Activated CD8-positive, alpha-beta memory T cell treated with anti-CD3 and anti-CD28 coated beads for 48 hours (primary cell): Measurements from ENCODE around the gene TEX2.

Source experiments
- DNase-seq, 3 experiments: peaks; one replicate each; pipeline ENCODE4 v3.0.0-alpha.2; 2020; ENCODE audit warnings: low read depth in 2 of 3, low spot score in 2 of 3

Gene TEX2

DNA sequence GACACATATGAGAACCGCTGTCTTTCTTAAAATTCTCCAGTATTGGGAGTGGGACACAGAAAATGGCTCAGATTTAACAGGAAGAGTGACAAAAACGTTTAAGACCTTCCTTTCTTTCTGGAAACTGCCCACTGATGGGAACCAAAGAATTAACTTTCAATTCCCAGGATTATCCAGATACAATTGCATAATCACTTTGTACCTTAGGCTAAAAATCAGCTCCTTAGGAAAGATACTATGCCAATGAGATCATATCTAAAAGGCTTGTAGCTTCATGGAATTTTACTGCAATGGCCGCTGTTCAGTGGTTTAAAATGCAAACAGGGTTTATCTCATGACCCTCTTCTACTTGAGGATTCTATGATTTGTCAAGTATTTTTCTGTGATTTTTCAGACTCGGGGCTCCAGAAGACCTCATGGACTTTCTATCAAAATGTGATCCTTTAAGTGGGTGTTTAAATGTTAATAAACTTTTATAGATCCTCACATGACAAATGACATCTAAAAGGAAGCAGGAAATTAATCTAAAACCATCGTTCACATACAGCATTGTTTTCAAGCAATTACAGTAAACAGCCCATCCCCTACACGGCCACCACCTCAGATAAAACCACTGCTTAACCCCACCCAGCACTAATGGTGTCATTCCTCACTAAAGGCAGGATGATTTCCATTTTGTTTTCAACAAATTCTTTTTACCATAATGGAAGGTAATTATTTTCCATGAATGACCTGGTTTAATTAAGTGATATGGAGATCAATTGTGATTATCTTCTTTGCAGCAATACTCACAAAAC is 101.5 kb downstream of the TEX2 start:
- no peak for DNase-seq

DNA sequence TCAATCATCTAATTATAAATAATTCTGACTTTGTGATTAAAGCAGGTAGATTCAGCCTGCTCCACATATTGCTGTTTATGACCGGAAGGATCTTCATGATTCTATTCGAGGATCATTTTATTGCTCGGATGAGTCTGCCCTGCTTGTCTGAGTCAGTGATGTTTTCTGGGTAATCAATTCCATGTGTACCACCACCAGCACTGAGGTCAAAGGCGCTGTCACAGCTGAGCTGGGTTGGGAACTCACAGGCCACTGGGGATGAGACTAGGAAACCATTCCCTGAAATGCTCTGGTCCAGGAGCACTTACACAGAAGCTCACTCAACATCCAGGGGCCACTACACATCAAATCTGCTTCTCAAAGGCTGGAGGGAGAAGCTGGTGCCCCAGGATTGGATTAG is 102.7 kb downstream of the TEX2 start:
- no peak for DNase-seq

DNA sequence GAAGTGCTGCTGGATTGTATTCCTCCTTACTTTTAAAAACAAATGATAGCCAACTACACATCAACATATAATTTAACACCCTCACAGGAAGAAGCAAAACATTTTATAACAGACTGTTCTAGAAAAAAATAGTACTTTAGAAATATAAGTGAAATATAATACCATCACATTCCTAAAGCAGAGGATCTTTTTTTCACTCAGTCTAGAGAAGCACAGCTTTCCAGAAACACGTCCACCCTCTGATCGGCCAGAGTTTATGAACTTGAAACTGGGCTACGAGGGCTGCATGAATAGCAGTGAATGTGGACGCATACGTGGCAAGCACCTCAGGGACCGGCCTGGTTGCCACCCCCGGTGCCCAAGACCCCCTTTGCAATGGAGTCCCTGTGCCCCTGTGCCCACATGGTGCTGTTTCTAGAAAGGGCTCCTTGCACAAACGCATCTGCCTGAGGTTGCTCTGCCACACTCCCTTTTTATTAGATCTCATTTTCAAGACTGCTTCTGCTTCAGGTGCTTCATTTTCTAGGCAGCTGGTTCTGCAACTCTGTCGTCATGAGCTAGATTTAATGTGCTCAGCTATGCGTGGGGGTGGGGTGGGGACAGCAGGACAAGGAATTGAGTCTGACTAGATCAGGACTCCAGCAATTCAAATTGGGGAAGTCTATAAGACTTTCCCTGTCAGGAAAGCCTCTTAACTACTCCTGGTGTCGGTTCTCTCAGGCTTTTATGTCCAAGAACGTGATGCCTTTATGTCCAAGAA is 104.0 kb downstream of the TEX2 start:
- DNase-seq: no peak

DNA sequence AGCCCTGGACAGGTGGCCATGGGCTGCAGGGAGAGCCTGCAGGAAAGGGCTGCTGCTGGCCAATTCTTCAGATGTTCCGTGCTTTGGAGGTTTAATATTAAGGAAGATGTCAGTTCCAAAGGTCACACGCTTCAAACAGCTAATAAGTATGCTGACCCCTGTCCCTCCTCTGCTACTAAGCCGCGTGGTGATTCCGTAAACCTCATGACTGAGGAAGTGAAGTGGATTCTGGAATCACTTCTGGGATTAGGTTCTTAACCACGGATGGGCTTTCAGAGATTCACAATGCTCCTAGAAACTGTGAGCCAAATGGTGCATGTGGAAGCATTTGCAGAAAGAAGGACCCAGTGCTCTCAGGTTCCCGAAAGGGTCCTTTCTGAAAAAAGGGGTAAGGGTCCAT is 104.7 kb downstream of the TEX2 start:
- DNase-seq: no peak

DNA sequence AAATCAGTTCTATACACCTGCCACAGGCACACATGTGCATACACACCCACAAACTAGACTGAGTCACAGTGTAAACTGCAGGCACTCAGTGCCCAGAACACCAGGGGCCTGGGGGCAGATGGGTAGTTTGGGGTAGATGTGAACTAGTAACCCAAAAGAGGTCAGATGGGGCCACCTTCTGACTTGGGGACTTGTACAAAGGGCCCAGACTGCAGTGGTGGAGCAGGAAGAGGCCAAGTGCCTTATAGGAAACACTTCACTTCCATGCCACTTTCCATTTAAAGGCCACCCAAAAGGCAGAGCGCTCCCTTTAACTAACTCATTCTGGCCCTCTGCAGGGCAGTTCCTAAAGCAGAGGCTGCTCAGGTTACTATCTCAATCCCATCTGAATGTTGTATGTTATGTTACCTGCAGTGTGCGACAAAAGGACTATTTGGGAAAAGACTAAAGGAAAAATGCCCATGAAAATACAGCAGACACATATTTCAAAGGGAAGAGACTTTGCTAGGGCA is 105.3 kb downstream of the TEX2 start:
- no peak for DNase-seq

DNA sequence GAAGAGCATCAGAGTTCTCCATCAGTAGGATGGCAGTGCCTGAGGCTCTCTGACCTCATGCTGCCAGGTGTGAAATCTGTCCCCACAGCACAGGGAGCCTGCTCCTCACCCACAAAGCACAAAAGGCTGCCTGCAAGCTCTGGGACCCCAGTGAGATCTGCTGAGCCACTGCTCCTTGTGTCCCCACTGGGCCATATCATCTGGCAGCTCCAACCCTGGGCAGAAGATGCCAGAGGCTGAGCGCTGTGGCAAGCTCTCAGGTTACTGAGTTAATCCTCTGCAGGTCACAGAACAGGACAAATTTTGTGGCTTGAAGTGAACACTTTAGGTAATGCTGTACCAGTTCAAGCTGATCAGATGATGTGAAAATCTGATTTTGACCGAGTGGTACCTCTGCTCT is 106.4 kb downstream of the TEX2 start:
- DNase-seq: no peak

DNA sequence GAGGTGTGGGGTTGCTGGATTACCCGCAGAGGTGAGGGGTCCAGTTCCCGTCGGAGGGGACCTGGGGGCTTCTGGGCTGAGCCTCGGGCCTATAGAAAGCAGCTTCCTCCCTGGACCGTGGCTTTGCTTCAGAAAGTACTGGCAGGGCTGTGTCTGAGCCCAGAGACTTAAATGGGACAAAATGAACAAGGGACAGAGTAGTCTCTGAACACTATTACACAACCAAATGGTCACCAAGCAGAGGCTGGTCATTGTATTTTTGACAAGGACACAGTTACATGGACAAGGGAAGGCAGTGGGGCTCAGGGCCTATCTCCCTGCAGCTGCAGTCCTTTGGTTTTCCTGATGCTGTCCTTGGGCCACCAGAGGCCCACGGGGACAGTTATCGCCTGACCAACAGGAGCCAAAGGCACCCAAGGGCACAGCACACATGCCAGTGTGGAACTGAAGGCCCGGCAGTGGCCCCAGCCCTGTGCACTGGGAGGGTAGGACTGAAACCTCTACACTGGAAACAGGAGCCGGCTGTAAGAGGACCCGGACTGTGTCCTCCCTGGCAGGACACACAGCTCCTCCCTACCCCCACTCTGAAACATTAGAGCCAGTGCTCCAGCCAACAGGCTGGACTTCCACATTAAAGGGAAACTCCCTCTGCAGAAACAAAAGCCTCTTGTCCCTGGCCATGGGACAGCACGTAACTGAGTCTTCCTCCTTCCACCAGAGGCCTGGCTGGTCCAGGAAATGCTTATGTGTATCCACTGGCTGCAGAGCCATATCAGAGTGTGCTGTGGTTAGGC is 107.1 kb downstream of the TEX2 start:
- DNase-seq: no peak

DNA sequence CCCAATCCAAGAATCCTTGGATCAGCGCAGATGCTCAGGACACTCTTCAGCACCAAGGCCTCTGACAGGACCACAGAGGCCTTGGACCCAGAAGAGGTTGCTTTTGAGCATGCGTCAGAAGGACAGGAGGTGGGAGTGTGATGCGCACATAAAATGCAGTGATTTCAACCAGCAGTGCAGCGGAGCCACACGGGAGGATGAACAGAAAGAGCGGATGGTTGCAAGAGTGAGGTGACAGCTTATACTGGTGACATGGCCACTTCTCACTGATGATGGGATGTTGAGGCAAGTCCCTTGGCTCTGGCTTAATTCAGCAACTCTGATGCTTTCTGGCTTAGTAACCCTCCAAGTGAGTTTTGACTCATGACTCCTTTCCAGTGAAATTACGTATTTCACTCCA is 107.9 kb downstream of the TEX2 start:
- DNase-seq: no peak

DNA sequence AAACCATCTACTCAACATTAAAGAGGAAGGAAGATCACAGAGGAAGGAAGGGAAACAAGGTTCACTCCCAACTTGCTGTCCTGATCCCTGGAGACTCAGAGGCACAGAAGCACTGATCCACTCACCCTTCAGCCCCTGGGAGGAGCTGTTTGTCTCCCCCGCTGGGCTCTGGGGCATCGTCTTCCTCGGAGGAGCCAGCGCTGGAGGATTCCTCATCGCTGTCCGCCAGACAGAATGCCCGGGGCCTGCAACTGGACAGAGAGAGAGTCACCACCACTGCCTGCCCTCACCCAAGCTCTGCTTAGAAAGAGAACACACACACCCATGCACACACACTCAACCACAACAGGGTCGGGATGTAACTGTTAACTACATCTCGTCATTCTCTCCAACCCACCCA is 108.3 kb downstream of the TEX2 start:
- no peak for DNase-seq

DNA sequence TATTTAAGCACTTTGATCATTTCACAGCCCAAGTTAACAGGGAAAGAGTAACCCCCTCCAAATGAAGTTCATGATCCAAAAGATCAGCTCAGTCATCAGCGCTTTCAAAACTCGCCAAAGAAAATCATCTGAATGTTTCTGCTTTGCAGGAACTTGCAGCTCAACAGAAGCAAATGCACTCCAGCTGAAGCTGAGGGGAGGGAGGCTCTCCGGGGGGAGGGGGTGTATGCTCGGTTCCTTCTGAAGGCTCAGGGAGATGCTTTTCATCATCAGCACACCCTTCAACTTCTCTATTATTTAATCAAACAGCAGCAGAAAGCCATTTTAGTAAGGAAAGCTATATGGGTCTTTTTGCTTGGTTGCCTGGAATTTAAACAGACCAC is 108.8 kb downstream of the TEX2 start:
- no peak for DNase-seq

DNA sequence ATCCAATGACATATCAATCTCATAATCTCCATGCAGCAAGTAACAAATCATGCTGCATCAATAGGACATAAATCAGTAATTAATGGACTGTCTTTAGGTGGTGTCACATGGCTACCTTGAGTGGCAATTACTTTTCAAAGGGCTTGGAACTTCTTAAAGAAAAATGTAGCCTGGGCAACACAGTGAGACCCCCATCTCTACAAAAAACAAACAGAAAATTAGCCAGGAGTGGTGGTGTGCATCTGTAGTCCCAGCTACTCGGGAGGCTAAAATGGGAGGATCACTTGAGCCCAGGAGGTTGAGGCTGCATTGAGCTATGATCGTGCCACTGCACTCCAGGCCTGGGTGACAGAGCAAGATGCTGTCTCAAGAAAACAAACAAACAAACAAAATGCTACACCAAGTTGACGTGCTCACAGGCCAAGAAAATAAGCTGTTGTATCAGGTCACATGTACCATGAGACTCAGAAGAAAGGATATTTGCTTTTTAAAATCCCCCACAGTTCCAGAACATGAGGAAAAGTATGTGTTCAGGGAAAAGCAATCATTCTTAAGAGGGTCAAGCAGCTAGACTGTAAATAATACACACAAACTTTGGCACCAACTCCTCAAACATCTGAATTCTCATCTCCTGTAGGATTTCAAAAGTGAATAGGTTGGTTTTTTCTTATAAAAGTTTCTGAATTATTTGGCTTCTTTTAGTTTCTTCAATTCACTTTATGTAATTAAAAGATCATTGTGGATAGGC is 109.3 kb downstream of the TEX2 start:
- DNase-seq: no peak

DNA sequence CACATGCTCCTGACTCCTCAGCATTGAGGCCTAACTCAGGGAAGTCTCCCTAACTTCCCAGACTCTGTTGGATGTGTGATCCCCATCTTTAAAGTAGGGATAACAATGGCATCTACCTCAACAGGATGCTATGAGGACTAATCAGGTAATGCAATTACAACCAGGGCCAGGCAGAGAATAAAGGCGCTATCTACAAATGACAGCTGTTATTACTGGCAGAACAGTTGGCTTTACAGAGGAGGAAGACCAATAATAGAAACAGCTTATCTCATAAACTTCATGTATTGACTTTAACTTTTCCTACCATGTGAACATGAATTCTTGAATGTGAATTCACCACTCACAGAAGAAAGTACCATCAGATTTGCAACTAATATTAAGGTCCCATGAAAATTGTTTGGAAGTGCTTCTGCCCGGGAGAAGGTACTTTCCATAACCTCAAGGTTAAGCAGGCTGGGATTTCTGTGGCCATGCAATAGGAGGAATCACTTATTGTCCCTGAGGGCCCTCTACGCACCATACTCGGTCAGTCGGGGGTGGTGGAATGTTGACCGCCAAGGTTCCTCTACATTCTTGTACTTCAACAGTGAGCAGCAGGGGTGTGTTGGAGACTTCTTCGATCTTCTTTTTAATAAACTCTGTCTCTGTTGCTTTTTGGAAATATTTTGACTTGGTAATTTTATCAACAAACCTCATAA is 110.5 kb downstream of the TEX2 start:
- DNase-seq: no peak

DNA sequence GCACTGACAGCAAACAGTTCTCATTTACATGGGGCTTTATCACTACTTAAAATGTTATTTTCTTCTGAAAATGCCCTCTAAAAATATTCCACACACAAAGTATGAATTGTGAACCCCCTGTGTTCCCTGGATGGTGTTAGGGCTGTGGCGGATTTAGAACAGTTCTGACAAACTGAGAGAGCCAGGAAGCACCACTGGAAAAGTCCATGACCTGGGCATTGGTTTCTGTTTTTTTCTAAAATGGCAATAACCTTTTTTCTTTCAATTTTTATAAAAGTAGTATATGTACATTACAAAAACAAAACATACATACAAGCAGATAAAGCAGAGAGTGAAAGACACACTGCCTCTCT is 112.1 kb downstream of the TEX2 start:
- DNase-seq: no peak

DNA sequence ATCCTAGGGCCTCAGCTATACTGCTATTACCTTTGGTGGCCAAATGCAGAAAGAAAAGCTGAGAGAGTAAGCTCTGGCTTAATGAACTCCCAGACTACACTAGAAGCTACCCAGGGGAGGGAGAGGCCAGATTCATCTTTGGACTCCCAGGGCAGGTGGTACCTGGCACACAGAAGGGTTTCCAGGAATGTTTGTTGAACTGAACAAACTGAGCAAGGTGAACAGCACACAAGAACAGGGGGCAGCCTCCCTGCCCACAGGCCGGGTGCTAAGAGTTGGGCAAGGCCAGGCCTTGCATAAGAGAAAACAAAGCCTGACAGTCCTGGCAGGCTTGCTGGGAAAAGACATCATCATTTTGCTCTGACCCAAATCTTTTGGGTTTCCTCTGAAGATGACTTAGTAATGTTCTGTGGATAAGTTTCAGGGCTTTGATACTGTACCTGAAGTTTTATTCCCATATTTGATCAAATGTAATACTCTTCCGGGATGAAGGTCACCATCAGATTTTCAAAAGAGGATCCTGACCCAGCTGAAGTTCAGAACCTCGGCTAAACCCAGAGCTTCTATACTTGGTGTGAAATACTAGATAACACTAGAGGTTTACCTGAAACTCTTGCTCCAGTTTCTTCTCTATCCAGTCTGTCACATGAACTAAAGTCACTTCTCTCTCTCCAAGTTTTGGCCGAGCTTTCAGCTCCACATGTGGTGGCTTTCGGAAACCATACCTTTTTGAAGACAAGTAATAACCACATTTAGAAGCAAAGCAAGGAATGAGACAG is 112.6 kb downstream of the TEX2 start:
- DNase-seq: no peak

DNA sequence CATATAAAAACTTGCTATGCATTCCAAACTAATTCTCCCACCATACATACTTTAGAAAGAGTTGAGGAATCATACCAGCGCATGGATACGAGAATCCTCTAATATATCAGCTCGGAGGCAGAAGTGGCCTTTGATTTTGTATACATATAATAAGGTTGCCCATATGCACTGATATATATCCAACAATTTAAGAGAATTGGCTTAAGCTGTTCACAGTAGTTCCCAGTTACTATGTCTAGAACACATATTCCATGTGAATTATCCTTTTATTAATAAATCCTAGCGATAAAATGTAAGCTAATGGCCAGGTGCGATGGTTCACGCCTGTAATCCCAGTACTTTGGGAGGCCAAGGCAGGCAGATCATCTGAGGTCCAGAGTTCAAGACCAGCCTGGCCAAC is 113.9 kb downstream of the TEX2 start:
- no peak for DNase-seq

DNA sequence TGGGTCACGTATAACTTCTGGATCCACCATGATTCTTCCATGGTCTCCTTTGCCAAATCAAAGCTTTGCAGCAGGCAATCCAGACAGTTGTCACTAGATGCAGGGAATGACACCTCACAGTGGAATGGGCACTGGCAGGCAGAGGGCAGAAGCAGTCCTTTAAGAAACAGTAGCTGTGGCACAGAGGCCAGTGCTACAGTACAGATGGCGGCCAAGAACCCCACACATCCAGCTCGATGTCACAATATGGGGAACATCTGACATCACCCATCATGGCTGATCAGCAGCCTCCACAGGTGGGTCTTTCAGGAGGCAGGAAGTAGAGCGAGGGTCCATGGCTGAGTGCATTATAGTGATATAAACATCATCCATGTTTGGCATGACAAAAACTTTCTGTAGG is 114.4 kb downstream of the TEX2 start:
- no peak for DNase-seq

DNA sequence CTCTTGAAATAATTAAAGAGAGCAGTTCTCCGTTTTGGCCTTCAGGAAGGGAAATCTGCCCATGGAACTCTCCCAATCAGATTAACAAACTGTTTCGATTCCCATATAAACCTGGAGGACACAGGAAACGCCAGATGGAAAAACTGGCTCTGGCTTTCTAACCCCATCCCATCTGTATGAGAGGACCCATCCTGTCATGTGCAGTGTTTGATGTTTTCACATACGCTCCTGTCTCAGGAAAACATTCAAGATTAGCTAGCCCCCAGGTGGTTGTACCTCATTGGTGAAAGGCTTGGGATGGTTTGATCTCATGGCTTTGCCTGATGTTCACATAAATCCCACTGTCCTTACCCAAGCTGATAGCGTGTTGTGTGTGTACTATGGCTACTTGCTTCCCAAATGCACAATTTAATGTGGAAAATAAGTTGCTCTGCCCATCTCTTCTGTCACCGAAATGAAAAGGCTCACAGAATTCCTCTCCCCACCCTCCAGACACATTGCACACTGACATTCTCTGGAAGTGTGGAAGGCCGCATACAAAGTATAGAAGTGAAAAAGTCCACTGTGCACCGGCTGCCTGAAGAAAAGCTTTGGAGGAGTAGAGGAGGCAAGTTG is 114.9 kb downstream of the TEX2 start:
- DNase-seq: no peak

DNA sequence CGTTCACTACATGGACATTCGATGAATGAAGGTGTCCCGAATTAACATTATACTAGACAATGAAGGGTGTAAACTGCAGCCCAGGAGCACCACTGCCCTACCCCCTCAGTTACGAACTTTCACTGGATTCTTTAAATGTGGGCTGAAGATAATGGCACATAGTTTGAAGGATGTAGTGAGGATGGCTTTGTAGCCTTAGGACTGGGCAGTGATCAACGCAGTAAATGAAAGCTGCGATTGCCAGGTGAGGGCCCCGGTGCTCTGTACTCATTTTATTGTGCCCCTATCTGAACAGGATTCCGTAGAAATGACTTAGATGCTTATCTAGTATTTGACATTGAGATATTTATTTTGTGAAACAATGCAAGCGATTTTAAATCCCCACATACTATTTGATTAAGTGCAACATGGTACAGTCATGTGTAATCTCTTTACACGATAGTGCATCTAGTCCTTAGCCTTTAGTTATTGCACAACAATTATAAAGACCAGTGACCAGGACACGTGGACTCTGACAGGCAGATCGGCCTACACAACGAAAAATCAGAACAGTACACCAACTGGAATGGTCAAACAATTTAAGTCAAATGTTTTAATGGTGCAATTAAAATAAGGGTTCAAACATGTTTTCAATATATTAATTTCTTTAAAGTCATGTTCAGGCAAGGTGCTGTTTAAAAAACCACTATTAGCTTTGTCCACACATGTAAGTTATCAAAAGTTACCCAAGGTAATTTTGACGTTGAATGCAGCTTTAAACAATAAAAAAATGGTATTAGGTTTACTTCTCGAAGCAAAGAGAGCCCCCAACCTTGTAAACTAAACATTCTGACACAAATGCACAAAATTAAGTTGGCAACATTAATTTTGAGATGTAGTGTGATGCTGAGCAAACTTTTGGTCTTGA is 115.7 kb downstream of the TEX2 start:
- DNase-seq: no peak
